Fibroblast of skin of right biceps (primary cell): Measurements from ENCODE around the gene RFTN1.

Experiments used
- DNase-seq: peaks from one replicate; pipeline ENCODE4 v3.0.0-alpha.2; 2013

Gene RFTN1

DNA sequence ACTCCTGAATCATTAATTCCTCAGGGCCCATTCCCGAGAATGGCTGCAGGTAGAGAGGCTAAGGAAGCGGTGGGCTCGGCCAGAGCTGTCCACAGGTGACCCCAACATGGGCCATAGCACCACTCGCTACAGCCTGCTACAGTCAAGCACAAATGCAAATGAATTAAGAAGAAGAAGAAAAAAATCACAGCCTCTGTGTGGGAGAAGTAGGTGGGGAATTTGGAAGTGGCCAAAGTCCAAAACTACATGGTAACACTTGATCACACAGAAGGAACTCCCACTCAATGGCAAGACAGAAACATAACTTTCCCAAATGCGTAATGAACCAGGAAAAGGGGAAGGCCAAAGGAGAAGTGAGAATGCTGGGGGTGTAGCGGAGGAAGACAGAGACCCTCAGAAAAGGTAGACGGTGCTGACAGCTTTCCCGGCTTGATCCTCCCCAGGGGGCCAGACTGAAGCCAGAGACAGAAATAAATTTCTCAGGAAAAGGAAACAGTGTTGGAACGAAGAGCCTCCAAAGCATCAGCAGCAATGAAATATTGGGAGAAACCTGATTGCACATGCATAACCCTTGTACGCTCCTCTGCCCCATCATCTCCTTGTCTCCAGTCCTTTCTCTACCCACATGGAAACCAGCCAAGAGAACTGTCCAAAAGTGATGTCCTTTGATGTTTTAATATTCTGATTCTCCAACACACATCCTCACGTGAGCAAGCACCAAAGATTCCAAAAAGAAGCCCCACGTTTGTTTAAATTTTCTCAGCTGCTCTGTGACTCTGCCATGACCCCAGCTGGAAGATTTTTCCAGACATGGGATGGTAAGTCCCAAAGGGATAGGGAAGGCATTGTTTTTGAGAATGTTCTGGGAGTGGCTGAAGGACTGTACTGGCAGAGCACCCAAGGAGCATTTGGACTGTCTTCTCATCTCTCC is 140.9 kb downstream of the RFTN1 start:
- no peak for DNase-seq

DNA sequence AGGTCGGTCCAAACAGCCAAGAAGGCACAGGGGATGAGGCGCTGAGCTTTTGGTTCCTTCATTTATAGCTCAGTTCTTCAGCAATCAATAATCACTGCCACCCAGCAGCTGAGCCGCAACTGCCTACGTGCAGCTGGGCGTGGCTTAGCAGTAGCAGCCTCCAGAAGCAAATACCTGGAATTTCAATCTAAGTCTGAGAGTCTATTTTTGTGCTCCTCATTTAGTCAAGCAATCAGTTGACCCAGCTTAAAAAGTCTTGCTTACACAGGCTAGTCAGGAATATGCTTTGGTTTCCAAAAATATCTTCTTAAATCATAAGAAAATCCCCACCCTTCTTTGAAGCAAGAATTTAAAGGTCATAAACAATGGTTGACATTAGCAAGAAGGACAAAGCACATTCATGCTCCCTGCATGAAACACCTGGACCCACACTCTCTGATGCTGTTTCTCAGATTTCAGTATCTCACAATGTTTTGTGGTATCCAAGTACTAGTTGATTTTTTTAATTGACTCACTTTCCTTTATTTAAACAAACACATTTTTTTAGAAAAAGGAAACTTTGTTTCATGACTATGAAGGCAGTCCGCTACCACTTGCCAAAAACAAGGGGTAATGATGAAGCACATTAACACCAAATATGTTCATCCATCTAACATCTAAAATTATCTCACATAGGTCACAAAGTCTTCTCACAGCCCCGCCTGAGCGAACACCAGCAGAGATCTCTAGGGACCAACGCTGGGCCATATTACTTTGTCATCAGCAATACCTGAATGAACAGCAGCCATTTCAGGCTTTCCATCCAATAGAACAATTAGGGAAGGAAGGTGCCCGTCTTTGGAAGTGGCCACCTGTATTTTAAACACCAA is 142.4 kb downstream of the RFTN1 start:
- DNase-seq = no peak

- no peak for DNase-seq
Observed at GRCh38 chr3:16370503-16370871, 143.0 kb downstream of the RFTN1 start.

DNA sequence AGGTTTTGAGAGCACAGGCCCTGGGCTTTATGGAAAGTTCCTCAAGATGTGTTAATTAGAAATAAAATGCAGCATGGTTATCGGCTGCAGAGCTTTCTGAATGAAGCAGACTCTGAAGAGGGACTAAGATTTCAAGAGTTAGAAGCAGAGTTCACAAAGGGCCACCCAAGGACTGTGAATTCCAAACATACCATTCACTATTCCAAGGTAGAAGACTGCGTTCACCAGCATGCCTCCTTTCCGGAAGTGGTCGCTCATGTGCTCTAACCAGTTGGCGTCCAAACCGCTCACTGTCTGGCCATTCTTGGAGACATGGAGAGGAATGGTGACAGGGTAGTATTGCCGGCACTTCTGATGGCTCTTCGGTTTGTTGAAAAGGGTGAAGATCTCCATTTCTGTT is 143.6 kb downstream of the RFTN1 start:
- peak; percentile 63 for DNase-seq

DNA sequence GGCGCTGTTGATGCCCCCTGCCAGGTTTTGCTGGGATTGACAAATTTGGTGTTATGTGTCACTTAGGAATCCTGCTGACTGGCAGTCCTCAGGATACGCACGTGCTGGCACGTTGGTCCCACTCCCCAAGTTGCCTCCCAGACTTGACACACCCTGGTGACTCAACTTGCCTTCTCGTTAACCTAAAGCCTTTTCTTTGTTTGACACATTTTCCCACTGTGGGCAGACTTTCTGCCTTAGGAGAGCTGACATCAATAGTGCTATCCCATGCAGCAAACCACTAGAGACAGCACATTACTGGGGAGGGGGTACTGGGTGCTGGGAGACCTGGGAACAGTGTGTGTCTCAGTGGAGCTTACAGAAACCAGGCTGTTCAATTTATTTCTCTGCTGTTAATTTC is 144.2 kb downstream of the RFTN1 start:
- peak; percentile 22 for DNase-seq

- DNase-seq = no peak
Observed at GRCh38 chr3:16366581-16366980, 146.9 kb downstream of the RFTN1 start.

GRCh38 chr3:16365491-16366128 is 147.9 kb downstream of the RFTN1 start:
- DNase-seq = no peak

DNA sequence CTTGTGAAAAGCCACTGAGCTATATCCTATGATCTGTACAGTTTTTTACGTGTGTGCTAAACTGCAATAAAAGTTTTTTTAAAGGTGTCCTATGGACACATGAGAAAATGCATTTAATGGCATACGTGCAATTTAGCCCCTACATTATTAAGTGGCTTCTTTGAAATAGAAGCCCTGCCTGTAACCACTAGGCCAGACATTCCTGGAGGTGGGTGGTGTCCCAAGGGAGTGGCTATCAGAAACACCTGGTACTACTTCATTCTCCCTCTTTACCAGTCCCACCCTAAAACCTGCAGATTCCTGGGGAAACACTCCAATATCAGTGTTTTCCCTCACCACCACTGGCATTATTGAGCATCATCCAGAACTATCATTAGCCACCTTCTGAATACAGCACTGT is 148.5 kb downstream of the RFTN1 start:
- DNase-seq = no peak

- DNase-seq = no peak
Observed at GRCh38 chr3:16364323-16364722, 149.2 kb downstream of the RFTN1 start.

DNA sequence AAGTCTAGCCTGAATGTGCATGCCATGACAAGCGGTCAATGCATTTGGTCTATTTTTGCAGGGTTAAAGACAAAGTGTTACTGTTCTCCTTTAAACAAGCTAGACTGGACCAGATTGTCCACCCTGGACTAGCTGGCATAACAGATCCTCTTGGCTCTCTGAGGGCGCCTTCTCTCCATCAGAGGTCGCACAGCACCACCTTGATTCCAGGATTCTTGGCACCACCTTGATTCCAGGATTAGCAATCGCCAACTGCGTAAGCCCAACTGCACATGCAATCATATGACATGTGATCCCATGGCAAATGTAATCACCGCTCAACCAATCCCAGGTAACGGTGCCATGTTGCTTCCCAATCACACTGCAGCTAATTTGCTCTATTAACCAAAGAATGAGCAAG is 149.9 kb downstream of the RFTN1 start:
- no peak for DNase-seq

DNA sequence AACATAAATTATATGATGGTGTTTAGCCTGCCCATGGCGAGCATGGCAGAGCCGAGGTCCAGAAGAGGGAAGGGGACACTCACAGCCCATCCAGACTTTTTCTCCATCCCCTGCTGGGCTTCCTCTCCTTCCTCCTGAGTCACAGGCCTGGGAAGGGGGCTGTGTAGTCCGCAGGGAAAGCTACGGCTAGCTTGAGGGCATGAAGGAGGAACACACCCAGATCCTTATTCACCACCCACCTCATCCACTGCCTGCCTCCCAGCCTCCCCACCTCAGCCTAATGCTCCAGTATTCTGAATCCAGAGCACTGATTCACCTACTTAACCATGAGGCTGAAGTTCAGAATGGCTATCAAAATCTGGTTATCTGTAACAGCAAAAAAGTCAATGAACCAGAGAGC is 150.7 kb downstream of the RFTN1 start:
- peak; percentile 43 for DNase-seq

DNA sequence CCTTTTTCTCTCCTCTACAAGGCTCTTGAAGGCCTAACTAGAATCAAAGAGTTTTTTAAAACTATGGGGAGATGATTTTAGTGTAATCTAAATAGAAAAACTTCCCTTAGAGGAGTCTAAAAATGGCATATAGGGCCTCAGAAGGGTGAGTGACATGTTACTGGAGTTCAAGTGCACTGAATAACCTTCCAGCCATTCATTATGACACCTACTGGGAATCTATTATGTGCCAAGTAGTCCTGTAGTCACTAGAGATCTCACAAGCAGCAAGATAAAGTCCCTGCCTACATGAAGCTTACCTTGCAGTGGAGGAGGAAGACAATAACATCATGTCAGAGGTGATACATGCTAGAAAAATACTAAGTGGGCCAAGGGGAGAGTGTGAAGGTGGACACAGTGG is 152.4 kb downstream of the RFTN1 start:
- DNase-seq = no peak

GRCh38 chr3:16359331-16359730 is 154.2 kb downstream of the RFTN1 start:
- no peak for DNase-seq

DNA sequence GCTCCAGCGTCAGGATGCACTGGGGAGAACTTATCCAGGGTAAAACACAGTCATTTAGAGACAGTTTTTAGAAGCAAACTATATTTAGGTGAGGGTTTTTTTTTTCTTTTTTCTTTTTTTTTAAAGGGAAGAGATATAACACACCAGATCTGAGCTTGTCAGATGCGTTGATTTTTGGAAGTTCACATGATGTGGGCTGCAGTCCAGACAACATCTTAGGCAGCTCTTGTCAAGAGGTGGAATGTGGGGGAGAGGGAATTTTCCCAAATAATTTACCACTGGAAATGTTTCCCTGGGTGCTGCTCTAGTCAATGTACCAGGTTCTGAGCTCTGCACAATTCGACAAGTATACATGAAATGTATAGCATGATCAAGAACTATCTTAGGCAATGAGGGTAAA is 155.2 kb downstream of the RFTN1 start:
- no peak for DNase-seq

DNA sequence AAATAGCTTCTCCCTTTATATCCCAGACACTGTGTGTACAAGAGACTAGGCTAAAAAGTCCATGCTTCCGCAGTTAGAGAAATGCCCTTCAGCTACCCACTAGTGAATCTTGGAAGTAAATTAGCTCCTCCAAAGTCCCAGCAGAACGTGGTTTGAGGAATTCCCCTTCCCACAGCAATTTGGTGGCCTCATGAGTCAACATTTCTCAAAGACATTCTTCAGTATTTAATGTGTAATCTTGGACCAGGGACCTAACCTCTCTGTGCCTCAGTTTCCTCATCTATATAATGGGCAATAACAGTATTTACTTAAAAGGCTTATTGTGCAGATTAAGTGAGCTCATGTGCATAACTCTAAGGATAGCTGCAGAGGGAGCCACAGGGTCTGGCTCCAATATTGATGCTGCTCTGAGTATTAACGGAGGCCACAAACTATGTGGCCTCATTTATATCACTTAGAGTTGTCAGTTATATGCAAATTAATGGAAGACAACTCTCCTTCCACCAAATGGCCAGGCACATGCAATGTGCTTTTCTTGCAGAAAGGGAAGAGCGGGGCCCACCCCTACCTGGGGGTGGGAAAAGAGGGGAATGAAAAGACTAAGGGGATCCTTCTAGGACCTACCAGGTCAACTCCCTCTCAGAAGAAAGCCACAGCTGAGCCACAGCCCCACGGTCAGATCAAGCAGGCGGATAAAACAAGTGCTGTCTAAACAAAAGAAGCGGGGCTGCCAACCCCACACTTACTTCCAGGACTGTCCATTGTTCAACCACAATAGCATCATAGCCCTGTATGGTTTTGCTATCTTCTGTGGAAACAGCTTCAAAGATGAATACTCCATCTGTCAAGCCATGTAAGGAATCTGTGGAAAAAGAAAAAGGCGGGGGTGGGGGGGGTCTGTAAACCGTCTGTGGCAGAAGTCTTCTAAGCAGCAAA is 156.0 kb downstream of the RFTN1 start:
- DNase-seq = peak; percentile 46

DNA sequence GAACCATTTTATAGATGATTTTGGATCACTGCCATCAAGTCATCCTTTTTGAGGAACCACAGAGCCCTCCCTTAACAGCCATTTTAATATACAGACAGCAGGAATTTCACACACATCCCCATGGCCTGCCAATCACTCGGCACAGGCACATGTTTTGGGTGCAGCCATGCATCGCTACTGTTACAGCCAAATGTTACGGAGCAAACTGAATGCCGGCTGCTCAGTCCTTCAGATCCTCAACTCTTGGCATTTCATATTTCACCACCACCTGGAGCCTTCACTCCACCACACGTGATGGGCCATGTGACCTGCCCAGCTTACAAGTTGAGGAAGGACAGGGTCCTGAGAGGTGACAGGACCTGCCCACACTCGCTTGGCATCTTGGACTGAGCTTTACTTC is 157.7 kb downstream of the RFTN1 start:
- DNase-seq = no peak

- no peak for DNase-seq
Observed at GRCh38 chr3:16354291-16354690, 159.2 kb downstream of the RFTN1 start.

GRCh38 chr3:16352428-16352827 is 161.1 kb downstream of the RFTN1 start:
- no peak for DNase-seq

DNA sequence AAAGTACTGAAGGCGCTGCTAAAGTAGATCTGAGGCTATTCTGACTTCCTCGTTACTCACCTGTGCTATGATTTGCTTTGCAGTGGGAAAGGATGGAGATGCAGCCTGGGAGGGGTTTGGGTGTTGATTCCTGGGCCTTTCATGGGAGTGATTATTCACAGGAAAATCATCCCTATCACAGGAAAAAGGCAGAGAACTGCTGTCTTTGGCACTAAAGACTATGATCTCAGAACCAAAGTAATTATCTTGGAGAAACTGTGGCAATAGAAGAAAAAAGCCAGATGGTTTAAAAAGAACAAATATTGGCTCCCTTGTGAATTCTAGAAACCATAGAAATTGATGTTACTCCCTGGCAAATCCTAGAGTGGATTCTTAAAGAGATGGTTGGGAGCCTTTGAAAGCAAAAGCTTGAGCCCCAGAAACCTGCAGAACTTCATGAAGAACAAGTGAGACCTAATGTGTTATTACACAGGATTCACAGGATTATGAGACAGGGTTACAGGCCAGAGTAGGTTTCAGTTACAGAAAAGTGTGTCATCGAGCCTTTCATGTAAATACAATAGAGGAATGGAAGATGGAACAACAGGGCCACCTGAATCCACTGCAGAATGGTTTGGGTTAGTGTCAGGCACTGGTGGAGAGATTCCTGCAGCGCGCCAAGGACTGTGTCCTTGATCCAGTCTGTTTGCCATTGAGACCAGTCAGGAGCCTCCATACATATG is 162.7 kb downstream of the RFTN1 start:
- DNase-seq = peak; percentile 65

GRCh38 chr3:16349986-16350596 is 163.4 kb downstream of the RFTN1 start:
- peak; percentile 79 for DNase-seq

- no peak for DNase-seq
Observed at GRCh38 chr3:16347548-16347947, 166.0 kb downstream of the RFTN1 start.
